K562 (cell line): ENCODE data around the gene CFAP53. TPM values are rescaled to one million over a fixed set of nuclear protein-coding genes. Genes with fewer than 3 reads are reported as not detected.
A peak's percentile ranks its signal among the peaks of the same experiment; 100 is the strongest.

Source experiments
- CEBPB ChIP-seq: fragments of 450-650 bp; IDR thresholded peaks from 2 replicates; pipeline ENCODE4 v1.6.1; 2016; ENCODE audit warnings: missing genetic modification characterization, missing compliant biosample characterization
- CEBPG ChIP-seq, 3 experiments: fragments of 200-800 bp in 1 of 3; sonication (Bioruptor generic) in 1 of 3; sonication (generic) in 1 of 3; formaldehyde crosslinking in 1 of 3; IDR thresholded peaks in 2 of 3; conservative IDR thresholded peaks in 1 of 3; 2 replicates each; pipeline versions ENCODE4 v1.6.1 to v1.8.0; 2016 to 2022; ENCODE audit warnings: missing compliant biosample characterization in 2 of 3, missing genetic modification characterization in 2 of 3, mild to moderate bottlenecking in 1 of 3, missing genetic modification reagents in 1 of 3
- L3MBTL2 ChIP-seq: fragments of 450-650 bp; IDR thresholded peaks from 2 replicates; pipeline ENCODE4 v1.6.1; 2016; ENCODE audit warnings: mild to moderate bottlenecking, moderate library complexity
- SNIP1 ChIP-seq: fragments of 450-650 bp; IDR thresholded peaks from 2 replicates; pipeline ENCODE4 v1.7.1; 2017; ENCODE audit warnings: low read depth, mild to moderate bottlenecking
- SPI1 ChIP-seq: IDR thresholded peaks from 2 replicates; pipeline ENCODE4 v1.6.1; 2011; ENCODE audit warnings: low read depth, low read length, control low read depth, borderline replicate concordance
- ZNF316 ChIP-seq: fragments of 450-650 bp; IDR thresholded peaks from 2 replicates; pipeline ENCODE4 v1.6.1; 2016
- ZNF644 ChIP-seq: fragments of 200-800 bp; sonication (Bioruptor generic); IDR thresholded peaks from 2 replicates; pipeline ENCODE4 v1.6.1; 2016; ENCODE audit warnings: low read depth, missing genetic modification characterization, missing compliant biosample characterization
- polyA plus RNA-seq, 8 experiments: library from polyadenylated mRNA; depleted of rRNA in 4 of 8; stranded (reverse) in 5 of 8; unstranded in 3 of 8; fragments of >200 nt; fragmentation: Nextera tagmentation in 2 of 8; fragmentation: Illumina TruSeq in 1 of 8; extraction: Ambion mirVana in 2 of 8; extraction: Trizol in 1 of 8; gene quantifications; 2 replicates each; pipeline versions ENCODE4 v1.2.1 to v1.2.3, GENCODE V29; 2011 to 2014; ENCODE audit warnings: inconsistent platforms in 1 of 8, missing spikeins in 1 of 8
- total RNA-seq, 7 experiments: library from RNA; depleted of rRNA in 6 of 7; stranded (reverse); fragments of >200 nt in 6 of 7; fragmentation: Illumina TruSeq in 2 of 7; extraction: Trizol in 2 of 7; gene quantifications; 2 replicates each; pipeline versions ENCODE4 v1.2.1 to v1.2.3, GENCODE V29; 2011 to 2021; ENCODE audit warnings: low replicate concordance in 1 of 7
- TF ChIP-seq, protein P1 (sequence below): fragments of 450-650 bp; IDR thresholded peaks from 2 replicates; pipeline ENCODE4 v1.6.1; 2016; ENCODE audit warnings: mild to moderate bottlenecking, moderate library complexity

Gene CFAP53
- total and polyA plus RNA-seq, 9 of the 15 experiments (the other 6 are each of a cell fraction or from before 2014, with no cell fraction given): 0.21 to 1.9 (median 1.2) TPM

DNA sequence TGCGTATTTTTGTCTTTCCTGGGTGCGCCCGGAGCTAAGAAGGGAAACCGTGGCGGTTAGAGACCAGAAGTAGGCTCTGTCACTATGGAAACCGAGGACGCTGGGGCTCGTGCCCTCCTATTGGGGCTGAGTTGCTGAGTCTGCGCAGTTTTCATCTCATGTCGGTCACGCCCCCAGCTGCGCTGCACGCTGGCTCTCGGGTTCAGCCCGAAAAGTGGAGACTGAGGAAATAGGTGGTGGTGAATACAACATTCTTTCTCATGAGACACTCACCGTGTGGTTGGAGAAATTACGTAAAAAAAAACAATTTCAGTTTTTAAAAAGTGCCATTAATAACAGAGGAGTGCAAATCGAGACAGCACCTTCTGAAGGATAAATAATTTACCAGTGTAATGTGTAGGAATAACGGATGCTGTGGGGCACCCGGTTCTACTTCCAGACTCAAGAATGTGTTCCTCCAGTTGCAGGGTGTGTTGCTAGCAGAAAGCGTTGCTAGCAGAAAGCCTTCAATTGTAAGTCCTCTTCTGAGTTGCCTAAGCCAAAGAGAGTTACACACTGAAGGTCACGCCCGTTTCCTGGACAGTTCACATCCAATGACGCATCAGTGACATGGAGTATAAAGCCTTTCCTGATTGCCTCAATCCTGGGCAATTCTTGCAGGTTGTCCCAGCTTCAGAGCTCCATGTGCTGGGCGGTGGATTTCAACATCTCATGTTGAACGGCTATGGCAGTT, 41.6 kb upstream of the CFAP53 start (continued):
- TF ChIP-seq, protein P1, sequence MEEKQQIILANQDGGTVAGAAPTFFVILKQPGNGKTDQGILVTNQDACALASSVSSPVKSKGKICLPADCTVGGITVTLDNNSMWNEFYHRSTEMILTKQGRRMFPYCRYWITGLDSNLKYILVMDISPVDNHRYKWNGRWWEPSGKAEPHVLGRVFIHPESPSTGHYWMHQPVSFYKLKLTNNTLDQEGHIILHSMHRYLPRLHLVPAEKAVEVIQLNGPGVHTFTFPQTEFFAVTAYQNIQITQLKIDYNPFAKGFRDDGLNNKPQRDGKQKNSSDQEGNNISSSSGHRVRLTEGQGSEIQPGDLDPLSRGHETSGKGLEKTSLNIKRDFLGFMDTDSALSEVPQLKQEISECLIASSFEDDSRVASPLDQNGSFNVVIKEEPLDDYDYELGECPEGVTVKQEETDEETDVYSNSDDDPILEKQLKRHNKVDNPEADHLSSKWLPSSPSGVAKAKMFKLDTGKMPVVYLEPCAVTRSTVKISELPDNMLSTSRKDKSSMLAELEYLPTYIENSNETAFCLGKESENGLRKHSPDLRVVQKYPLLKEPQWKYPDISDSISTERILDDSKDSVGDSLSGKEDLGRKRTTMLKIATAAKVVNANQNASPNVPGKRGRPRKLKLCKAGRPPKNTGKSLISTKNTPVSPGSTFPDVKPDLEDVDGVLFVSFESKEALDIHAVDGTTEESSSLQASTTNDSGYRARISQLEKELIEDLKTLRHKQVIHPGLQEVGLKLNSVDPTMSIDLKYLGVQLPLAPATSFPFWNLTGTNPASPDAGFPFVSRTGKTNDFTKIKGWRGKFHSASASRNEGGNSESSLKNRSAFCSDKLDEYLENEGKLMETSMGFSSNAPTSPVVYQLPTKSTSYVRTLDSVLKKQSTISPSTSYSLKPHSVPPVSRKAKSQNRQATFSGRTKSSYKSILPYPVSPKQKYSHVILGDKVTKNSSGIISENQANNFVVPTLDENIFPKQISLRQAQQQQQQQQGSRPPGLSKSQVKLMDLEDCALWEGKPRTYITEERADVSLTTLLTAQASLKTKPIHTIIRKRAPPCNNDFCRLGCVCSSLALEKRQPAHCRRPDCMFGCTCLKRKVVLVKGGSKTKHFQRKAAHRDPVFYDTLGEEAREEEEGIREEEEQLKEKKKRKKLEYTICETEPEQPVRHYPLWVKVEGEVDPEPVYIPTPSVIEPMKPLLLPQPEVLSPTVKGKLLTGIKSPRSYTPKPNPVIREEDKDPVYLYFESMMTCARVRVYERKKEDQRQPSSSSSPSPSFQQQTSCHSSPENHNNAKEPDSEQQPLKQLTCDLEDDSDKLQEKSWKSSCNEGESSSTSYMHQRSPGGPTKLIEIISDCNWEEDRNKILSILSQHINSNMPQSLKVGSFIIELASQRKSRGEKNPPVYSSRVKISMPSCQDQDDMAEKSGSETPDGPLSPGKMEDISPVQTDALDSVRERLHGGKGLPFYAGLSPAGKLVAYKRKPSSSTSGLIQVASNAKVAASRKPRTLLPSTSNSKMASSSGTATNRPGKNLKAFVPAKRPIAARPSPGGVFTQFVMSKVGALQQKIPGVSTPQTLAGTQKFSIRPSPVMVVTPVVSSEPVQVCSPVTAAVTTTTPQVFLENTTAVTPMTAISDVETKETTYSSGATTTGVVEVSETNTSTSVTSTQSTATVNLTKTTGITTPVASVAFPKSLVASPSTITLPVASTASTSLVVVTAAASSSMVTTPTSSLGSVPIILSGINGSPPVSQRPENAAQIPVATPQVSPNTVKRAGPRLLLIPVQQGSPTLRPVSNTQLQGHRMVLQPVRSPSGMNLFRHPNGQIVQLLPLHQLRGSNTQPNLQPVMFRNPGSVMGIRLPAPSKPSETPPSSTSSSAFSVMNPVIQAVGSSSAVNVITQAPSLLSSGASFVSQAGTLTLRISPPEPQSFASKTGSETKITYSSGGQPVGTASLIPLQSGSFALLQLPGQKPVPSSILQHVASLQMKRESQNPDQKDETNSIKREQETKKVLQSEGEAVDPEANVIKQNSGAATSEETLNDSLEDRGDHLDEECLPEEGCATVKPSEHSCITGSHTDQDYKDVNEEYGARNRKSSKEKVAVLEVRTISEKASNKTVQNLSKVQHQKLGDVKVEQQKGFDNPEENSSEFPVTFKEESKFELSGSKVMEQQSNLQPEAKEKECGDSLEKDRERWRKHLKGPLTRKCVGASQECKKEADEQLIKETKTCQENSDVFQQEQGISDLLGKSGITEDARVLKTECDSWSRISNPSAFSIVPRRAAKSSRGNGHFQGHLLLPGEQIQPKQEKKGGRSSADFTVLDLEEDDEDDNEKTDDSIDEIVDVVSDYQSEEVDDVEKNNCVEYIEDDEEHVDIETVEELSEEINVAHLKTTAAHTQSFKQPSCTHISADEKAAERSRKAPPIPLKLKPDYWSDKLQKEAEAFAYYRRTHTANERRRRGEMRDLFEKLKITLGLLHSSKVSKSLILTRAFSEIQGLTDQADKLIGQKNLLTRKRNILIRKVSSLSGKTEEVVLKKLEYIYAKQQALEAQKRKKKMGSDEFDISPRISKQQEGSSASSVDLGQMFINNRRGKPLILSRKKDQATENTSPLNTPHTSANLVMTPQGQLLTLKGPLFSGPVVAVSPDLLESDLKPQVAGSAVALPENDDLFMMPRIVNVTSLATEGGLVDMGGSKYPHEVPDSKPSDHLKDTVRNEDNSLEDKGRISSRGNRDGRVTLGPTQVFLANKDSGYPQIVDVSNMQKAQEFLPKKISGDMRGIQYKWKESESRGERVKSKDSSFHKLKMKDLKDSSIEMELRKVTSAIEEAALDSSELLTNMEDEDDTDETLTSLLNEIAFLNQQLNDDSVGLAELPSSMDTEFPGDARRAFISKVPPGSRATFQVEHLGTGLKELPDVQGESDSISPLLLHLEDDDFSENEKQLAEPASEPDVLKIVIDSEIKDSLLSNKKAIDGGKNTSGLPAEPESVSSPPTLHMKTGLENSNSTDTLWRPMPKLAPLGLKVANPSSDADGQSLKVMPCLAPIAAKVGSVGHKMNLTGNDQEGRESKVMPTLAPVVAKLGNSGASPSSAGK: peak; percentile 59; the same call in 1 of the 2 replicates
- TF ChIP-seq SPI1 (no peak), SNIP1 (no peak), ZNF644 (no peak), CEBPG (CRISPR knock-in tag; IDR thresholded peaks at IDR 0.05) (no peak), CEBPG (tag; conservative IDR thresholded peaks at IDR 0.05 in 1 of 2, IDR thresholded peaks at IDR 0.05 in 1 of 2) (0 out of 4 replicates have a peak, but pooled peaks of 1 of the 2 experiments have one; percentile 35), CEBPB (tag) (peak; percentile 60), ZNF316 (peak; percentile 59), L3MBTL2 (peak; percentile 35; the same call in 1 of the 2 replicates)
